MCF 10A (cell line): ENCODE results near the gene GMPPA. TPM values are rescaled to one million over a fixed set of nuclear protein-coding genes. Genes with fewer than 3 reads are reported as not detected.

ENCODE experiments used
- BruUV-seq: library from RNA; stranded (reverse); fragments of 400-500 nt; replicated peaks from 2 replicates; lab custom pipeline; 2021; lab: Mats Ljungman, UMichigan
- CTCF ChIA-PET: fragments of 300-600 bp; sonication (Branson Sonifier 250); formaldehyde crosslinking; extraction: SDS; loops from one replicate; lab custom pipeline; 2021; ENCODE audit warnings: antibody characterized with exemption, inconsistent platforms; lab: Yijun Ruan, JAX
- POLR2A ChIA-PET: fragments of 300-600, 350-650 bp; sonication (Branson Sonifier 250); formaldehyde crosslinking; extraction: SDS; loops from one replicate; lab custom pipeline; 2020; ENCODE audit warnings: antibody characterized with exemption, inconsistent platforms; lab: Yijun Ruan, JAX
- DNase-seq: peaks from one replicate; pipeline ENCODE4 v3.0.0-alpha.2; 2018; ENCODE audit not compliant: unreplicated experiment
- H3K27ac Mint-ChIP-seq: one replicate; pipeline ENCODE4 v1.8.0; 2022; ENCODE audit warnings: mild to moderate bottlenecking, low read depth, mixed read lengths; ENCODE audit not compliant: unreplicated experiment
- H3K27me3 Mint-ChIP-seq: one replicate; pipeline ENCODE4 v1.8.0; 2022; ENCODE audit warnings: mixed read lengths; ENCODE audit not compliant: insufficient read depth, unreplicated experiment
- H3K36me3 Mint-ChIP-seq: one replicate; pipeline ENCODE4 v1.8.0; 2022; ENCODE audit warnings: mild to moderate bottlenecking, moderate library complexity, mixed read lengths; ENCODE audit not compliant: insufficient read depth, unreplicated experiment
- H3K4me1 Mint-ChIP-seq: one replicate; pipeline ENCODE4 v1.8.0; 2022; ENCODE audit warnings: mixed read lengths; ENCODE audit not compliant: insufficient read depth, unreplicated experiment
- H3K4me3 Mint-ChIP-seq: one replicate; pipeline ENCODE4 v1.8.0; 2022; ENCODE audit warnings: mild to moderate bottlenecking, moderate library complexity, mixed read lengths; ENCODE audit not compliant: unreplicated experiment
- H3K9me3 Mint-ChIP-seq: one replicate; pipeline ENCODE4 v1.8.0; 2022; ENCODE audit warnings: mixed read lengths; ENCODE audit not compliant: unreplicated experiment
- CTCF ChIP-seq: fragments of 200-600 bp; IDR thresholded peaks from one replicate; pipeline ENCODE4 v1.8.0; 2022; ENCODE audit warnings: antibody characterized with exemption, mild to moderate bottlenecking; ENCODE audit not compliant: unreplicated experiment
- intact Hi-C: fragments of 100-400 bp; cut with micrococcal nuclease; formaldehyde crosslinking; loops from 2 replicates; pipeline ENCODE4 v1.14.1; 2022
- total RNA-seq: library from RNA; stranded (reverse); gene quantifications from 2 replicates; pipeline ENCODE4 v1.2.3, GENCODE V29; 2022

The GMPPA gene
- total RNA-seq, 1 experiment from 2014 or later: 70.7 TPM

- intact Hi-C loops: no loop called here
These were observed 7.6 kb downstream of the GMPPA start for GRCh38 chr2:219506153-219506801.

GRCh38 chr2:219506802-219507526 is 8.3 kb downstream of the GMPPA start:
- DNase-seq: no peak
- peaks cover 2% of the 10 kb centered on the region for H3K36me3 Mint-ChIP-seq
- no TSS peak for BruUV-seq
- intact Hi-C loops: no loop called here
- no peak overlapping the region for H3K4me3 Mint-ChIP-seq
- peaks cover 11% of the 10 kb centered on the region for H3K4me1 Mint-ChIP-seq
- H3K27ac Mint-ChIP-seq: no peak overlapping the region
- POLR2A ChIA-PET: interaction anchor here (0.6 to 1.7 kb wide), 3 partner anchors 8 to 275 kb away, joined by 3 to 7 read pairs (median 3); partner anchors contain the start of gene GMPPA
- H3K27me3 Mint-ChIP-seq: peaks cover 26% of the 10 kb centered on the region
- no peaks in the 10 kb centered on the region for H3K9me3 Mint-ChIP-seq
- CTCF ChIA-PET: interaction anchor here (0.6 to 3.7 kb wide), 9 partner anchors 12 to 480 kb away, joined by 3 to 34 read pairs (median 4); a partner anchor contains a TSS
- TF ChIP-seq CTCF: no peak

More at GRCh38 chr2:219506153-219506801, 7.6 kb downstream of the GMPPA start:
- no peaks in the 10 kb centered on the region for H3K9me3 Mint-ChIP-seq
- no TSS peak for BruUV-seq
- H3K27ac Mint-ChIP-seq: no peak overlapping the region
- H3K4me3 Mint-ChIP-seq: no peak overlapping the region
- peaks cover 19% of the 10 kb centered on the region for H3K27me3 Mint-ChIP-seq
- no peak for TF ChIP-seq CTCF
- ChIA-PET POLR2A (interaction anchor here (0.7 kb wide), 1 partner anchor 274 kb away, joined by 3 read pairs; no protein-coding TSS in a partner anchor), CTCF (interaction anchor here (1.0 kb wide), 1 partner anchor 25 kb away, joined by 4 read pairs; no protein-coding TSS in a partner anchor)
- H3K4me1 Mint-ChIP-seq: peaks cover 14% of the 10 kb centered on the region
- DNase-seq: no peak
- peaks cover 7% of the 10 kb centered on the region for H3K36me3 Mint-ChIP-seq

- no peaks in the 10 kb centered on the region for H3K36me3 Mint-ChIP-seq
- POLR2A ChIA-PET: interaction anchor here (1.7 kb wide), 1 partner anchor 9 kb away, joined by 7 read pairs; the partner anchor contains the start of gene GMPPA
- no peak for TF ChIP-seq CTCF
- no peak for DNase-seq
- no peak overlapping the region for H3K27ac Mint-ChIP-seq
- CTCF ChIA-PET: interaction anchor here (0.6 to 3.7 kb wide), 8 partner anchors 12 to 479 kb away, joined by 3 to 34 read pairs (median 5); a partner anchor contains a TSS
- peaks cover 11% of the 10 kb centered on the region for H3K4me1 Mint-ChIP-seq
- no peaks in the 10 kb centered on the region for H3K9me3 Mint-ChIP-seq
- H3K27me3 Mint-ChIP-seq: peaks cover 34% of the 10 kb centered on the region
- no TSS peak for BruUV-seq
- intact Hi-C loops: no loop called here
- no peak overlapping the region for H3K4me3 Mint-ChIP-seq
These were observed 9.1 kb downstream of the GMPPA start for GRCh38 chr2:219507581-219508443.
